Fibroblast of gingiva (primary cell): Measurements from ENCODE around the gene KRT86.
"Not testable (repeated sequence)": the region's sequence is repeated elsewhere in the genome, so short reads cannot be mapped to it uniquely, and the experiment has no call there.

Experiments used
- DNase-seq: peaks from one replicate; pipeline ENCODE4 v3.0.0-alpha.2; 2011; ENCODE audit warnings: low read depth

The KRT86 gene

DNA sequence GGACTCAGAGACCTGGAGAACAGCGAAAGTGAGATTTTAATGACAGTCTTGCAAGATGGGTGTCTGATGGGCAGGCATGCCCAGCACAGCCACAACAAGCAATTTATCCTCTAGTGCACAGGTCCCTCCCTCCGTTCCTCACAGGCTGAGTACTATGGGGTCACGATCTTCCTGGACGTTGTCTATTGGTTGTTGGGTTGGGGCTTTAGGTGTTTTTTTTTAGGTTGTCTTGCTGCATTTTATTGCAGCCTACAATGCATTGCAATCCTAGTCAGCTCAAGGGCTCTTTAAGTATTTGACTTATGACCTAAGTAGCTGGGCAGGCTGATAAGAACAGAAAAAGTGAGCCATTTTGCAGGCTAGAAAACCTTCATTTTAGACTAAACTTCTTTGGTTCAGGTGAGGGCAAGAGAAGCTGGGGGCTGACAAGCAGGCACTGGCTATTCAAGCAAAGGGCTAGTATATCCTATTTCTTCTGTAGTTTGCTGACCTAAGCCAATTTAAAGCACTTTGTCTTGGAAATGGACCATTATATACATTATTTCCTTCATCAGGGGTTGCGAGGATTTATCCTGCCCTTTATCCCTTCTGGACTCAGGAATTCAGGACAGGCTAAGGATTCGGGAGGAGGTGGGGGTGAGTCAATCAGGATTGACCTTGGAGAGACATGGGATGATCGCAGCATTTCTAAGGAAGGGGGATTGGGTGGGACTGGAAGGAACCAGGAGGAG lies 35.4 kb upstream of the KRT86 start:
- no peak for DNase-seq

DNA sequence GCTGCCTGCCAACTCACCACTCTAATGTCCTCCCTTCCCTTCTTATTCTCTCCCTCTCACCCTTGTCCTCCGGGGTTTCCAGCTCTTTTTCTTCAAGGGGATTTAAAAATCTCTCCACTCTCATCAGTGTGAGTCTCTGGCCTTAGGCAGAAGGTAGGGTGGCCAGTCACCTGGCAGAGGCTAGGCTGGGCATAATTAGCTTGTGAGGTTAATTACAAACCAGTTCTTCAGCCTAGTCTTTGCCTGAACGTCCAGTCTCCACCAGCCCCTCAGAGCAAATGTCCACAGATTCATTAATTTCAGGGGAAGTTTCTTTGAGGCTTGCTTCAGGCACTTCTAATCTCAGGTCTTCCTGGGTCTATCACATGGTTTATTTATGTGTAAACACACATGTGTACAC lies 34.7 kb upstream of the KRT86 start:
- no peak for DNase-seq

DNA sequence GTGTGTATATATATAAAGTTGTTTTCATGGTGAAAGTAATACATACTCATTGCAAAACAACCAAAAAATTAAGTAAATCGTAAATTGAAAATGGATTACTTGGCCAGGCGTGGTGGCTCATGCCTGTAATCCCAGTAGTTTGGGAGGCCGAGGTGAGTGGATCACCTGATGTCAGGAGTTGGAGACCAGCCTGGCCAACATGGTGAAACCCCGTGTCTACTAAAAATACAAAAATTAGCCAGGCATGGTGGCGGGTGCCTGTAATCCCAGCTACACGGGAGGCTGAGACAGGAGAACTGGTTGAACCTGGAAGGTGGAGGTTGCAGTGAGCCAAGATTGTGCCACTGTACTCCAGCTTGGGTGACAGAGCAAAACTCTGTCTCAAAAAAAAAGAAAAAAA lies 34.2 kb upstream of the KRT86 start:
- DNase-seq: not testable (repeated sequence)

DNA sequence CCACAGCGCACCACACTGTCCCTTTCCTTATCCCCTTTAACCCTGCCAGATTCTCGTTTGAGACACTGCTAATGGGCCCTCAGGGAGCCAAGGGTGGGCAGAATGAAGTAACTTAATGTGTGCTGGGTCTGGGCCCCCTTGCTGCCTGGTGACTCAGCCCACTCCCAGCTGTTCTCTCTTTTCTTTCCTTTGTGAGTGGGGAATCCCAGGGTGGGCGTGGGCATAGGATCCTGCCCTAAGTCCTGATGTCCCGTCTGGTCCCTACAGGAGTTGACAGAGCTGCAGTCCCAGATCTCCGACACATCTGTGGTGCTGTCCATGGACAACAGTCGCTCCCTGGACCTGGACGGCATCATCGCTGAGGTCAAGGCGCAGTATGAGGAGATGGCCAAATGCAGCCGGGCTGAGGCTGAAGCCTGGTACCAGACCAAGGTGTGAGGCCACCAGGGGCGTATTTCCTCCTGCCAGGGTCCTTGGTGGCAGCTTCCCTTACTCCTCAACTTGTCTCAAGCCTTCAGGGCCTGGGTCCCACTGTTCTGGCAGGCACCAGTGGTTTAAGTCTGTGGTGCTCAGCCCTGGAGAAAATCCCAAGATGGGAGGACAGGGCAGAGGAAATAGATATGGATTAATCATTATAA lies 33.1 kb upstream of the KRT86 start:
- DNase-seq: no peak

DNA sequence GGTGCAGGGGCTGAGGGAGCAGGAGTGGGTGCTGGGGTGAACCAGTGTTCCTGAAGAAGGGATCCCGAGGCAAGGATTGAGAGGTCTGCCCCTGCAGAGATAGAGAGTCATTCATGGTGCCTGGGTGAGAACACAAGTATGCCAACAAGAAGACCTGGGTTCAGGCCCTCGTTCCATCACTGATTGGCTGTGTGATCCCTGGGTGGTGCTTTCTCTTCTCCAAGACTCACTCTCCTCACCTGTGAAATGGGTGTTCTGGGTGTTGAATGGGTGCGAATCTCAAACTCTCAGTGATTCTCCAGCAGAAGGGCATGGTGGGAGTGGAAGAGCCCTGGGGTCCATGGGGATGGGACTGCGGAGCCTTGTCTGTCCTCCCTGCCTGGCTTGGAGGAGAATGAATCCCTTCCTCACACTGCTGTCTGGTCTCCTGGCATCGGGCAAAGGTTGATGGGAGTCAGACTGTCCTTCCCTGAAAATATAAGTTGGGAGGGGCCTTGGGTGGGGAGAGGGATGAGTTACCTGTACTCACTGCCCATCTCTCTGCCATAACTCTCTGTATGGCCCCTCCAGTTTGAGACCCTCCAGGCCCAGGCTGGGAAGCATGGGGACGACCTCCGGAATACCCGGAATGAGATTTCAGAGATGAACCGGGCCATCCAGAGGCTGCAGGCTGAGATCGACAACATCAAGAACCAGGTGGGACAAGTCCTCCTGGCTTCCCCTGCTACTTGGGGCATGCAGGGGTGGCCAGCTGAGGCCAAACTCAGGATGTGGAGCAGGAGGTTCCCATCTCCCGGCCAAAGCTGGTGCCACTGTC lies 31.8 kb upstream of the KRT86 start:
- no peak for DNase-seq

DNA sequence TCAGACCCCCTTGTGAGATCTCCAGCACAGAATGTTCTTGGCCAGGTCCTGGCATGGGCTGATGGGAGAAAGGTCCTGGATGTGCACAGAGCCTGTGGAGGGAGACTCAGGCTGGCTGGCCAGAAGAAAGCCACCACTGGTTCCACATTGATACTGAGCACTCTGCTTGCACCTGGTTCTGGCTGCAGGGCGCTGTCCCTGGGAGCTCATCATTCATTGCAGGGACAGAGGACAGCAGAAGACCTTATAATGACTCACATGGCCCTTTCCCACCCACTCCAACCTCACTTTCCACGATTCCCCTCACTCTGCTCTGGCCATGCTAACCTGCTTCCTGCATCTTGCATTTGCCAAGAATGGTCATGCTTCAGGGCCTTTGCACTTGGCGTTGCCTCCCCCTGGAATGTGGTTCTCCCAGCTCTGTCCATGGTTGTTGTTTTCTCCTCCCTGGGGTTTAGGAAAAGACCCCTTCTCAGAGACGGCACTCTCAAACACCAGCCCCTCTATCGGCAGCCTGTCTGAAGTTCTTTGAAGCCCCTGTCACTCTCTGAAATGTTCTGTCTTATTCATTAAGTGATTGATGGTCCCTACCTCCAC lies 31.1 kb upstream of the KRT86 start:
- DNase-seq: peak; percentile 57

DNA sequence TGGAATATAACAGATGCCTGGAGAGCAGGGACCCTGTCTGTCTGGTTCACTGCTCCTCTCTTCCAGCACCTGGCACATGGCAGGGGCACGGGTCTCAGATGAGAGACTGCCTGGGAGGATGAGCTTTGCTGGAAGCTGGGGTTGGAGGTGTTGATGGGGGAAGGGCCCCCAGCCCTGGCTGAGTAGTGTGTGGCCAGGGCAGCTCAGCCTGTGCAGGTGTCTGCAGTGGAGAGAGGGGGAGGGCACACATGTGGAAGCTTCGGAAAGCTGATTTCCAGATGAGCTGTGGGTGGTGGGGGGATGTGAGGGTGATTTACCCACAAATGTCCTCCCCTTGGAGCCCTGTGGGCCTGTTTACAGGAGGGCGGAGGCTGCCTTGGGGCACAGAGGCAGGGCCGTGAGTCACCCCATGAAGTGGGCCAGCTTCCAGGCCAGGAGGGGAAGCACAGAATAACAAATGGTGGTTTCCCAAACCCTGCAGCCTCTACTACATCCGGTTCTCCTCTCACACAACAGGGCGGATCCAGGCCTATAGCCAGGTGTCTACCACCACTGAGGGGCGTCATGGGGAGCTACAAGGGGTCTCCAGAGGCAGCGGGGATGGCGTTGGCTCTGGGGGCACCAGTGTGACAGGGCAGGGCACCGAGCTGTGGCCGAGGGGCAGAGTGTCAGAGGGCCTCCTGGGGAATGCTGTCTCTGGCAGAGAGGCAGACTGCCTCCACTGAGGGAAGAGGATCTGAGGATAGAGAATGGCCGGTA lies 30.4 kb upstream of the KRT86 start:
- DNase-seq: peak; percentile 87

DNA sequence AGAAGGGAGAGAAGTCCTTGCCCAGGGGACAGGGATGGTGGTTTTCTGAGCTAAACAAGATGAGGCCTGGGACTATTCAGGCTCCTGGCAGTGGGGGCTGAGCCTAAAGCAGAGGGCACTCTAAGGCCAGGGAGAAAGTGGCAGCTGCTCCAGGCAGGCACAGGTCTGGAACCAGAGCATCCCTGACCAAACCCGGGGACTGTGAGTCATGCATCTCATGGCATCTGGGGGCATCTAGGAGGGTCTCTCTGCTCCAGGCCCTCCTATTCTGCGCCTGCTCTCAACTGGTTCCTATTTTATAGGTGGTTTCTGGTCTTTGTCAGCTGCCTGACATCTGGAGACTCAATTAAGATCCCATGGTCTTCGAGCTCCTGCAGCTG lies 29.8 kb upstream of the KRT86 start:
- no peak for DNase-seq

DNA sequence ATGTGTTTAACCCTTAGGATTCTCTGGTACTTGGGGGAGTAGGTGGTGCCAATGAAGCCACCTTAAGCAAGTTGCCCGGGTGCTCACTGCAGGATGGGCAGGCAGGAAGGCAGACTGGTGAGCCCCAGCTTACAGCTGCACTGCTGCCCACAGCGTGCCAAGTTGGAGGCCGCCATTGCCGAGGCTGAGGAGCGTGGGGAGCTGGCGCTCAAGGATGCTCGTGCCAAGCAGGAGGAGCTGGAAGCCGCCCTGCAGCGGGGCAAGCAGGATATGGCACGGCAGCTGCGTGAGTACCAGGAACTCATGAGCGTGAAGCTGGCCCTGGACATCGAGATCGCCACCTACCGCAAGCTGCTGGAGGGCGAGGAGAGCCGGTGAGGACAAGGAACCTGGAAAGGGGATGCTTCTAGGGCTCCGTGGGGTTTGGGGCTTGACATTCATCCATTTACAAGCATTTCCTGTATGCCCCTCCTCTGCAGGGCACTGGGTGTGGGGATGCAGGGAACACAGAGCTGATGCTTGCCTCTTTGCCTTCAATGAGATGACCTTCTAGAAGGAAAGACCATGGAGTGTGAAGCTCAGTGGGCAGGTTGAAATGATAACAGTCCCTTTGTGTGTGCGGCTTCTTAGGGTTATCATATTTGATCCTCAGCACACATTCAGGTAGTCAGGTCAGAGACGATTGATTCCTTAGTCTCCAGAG lies 29.0 kb upstream of the KRT86 start:
- no peak for DNase-seq

DNA sequence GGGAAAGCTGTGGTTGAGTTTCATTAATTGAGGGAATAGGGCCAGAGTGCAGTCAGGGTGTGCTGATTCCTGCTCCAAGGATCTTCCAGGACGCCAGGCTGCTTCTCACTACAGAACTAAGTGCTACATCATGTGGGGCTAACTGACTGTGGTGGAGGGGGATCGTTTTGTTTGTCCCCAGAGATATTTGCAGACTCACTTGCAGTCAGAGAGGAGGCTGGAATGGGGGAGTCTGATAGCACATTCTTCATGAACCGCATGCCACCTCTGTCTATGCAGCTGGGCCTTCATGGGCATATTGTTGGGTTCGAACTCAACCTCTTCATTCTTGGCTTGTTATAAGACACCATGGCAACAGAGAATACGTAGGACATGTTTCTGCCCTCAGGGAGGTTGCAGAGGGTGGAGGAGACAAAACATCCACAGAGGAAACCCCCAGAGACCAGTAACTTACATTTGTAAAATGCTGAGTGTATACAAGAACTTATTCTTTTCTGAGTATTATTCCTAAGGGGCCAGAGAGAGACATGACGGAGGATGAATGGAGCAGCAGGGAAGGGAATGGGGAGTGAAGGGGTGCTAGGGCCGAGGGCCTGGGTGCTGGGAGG lies 28.4 kb upstream of the KRT86 start:
- DNase-seq: no peak

DNA sequence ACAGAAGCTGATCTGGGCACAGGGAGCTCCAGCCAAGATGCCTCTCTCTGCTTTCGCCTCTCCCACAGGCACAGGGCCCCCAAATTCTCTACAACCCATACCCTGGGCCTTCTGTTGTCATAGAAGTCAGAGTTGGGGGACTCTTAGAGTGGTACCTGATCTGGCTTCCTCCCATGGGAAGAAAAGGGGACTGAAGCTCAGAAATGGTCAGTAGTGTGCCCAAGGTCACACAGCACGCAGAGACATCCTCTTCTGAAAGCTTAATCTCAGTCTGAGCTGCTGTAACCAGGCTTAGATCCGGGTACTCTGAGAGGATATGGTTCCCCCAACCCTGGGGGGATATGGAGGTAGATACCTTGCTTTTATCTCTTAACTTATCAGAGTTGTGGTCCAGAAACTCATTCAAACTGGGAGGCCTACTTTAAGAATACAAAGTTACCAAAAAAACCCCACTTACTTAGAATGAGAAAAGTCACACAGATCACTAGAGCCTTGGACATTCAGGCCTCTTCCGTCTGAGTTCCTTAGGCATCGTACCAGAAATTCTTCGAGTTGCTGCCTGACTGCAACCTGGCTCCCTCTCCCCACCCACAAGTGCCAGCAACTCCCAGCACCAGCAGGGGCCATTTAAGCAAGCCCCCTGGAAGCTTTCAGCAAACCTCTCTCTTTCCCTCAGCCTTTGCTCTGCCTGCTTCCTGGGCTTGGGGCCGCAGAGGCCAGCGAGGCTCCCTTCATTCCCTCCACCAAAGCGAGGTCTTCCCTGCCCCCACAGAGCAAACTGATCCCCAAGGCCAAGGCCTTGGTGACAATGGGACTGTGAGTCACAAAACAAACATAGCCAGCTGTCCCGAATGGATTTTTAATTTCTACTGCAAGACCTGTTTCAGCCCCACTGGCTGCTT lies 27.5 kb upstream of the KRT86 start:
- no peak for DNase-seq

DNA sequence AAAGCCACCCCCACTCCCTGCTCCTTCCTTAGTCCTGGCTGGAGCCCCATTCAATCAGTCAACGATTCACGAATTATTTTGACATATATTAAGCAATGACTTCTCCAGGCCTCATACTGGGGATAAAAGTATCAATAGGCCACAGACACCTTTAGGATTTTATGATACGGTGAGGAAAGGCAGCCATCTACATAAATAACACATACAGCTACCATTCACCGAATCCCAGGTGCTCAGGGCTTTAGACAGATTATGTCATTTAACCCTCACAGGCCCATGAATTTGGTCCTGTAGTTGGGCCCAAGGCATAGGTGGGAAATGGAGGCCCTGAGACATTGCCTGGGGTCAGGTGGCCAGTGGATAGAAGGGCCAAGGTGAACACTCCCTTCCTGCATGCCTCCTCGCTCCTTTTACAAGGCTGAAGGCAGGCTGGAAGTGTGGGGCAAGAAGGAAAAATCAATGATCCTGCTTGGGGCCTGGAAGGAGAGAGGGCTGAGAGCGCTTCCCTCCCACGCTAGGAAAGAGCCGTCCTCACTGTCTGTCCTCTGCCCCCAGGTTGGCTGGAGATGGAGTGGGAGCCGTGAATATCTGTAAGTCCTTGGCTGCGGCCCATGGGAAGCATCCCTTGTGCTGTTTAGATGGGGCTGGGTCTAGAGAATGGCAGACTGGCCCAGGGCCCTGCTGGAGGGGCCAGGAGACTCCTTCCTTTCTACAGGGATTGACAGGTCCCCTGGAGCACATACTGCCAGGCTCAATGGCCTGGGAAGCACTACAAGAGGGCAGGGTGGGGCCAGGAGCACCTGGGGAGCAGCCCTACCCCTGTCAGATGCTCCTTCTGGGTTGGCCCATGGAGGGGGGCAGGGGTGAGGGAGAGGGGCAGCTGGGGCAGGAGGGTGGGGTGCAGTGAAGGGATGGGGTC lies 26.6 kb upstream of the KRT86 start:
- DNase-seq: no peak

DNA sequence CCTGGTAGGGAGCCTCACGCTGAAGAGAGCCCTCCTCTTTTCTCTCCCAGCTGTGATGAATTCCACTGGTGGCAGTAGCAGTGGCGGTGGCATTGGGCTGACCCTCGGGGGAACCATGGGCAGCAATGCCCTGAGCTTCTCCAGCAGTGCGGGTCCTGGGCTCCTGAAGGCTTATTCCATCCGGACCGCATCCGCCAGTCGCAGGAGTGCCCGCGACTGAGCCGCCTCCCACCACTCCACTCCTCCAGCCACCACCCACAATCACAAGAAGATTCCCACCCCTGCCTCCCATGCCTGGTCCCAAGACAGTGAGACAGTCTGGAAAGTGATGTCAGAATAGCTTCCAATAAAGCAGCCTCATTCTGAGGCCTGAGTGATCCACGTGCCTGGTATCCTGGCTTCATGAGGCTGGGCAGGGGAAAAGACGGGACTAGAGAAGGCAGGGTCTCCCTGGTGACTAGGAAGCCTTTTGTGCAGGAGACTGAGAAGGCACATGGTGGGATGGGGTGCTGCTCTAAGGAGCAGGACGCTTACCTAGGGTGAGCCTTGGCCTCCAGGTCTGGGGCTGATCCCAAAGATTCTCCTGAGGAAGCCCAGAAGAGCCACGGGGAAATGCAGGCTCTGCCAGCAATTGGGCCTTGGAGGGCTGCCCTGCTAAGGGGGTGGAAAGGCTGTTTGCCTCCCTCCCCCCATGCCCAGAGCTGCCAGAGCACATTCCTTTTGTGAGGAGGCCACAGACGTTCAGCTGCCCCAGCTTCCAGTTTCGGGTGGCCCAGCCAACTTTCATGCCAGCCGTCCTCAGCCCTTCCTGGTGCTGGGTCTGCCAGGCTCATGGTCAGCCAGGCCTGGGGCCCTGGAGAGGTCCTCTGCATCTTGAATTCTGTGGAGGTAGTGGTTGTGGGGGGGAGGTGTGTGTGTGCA lies 25.6 kb upstream of the KRT86 start:
- DNase-seq: peak; percentile 65

DNA sequence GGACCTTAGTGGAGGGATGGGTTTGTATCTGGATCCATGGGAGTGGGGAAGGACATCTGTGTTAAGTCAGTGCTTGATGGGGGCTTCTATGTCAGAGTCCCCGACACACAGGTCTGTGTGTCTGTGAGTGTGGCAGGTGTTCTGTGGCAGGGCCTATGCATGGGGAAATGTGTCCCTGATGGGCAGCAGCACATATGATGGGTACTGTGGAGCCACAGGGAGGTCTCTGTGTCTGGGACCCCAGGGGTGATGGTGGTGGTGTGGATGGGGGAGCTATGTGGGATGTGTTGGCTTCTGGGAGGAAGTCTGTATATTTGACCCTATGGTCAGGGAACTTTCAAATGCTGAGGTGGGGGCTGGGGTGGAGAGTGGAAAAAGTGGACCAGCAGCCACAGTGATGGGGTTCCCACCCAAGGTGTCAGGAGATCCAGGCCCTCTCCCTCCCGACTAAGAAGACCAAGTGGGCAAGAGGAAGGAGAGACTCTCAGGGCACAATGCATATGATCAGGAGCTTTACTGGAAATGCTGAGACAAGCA lies 24.9 kb upstream of the KRT86 start:
- no peak for DNase-seq

DNA sequence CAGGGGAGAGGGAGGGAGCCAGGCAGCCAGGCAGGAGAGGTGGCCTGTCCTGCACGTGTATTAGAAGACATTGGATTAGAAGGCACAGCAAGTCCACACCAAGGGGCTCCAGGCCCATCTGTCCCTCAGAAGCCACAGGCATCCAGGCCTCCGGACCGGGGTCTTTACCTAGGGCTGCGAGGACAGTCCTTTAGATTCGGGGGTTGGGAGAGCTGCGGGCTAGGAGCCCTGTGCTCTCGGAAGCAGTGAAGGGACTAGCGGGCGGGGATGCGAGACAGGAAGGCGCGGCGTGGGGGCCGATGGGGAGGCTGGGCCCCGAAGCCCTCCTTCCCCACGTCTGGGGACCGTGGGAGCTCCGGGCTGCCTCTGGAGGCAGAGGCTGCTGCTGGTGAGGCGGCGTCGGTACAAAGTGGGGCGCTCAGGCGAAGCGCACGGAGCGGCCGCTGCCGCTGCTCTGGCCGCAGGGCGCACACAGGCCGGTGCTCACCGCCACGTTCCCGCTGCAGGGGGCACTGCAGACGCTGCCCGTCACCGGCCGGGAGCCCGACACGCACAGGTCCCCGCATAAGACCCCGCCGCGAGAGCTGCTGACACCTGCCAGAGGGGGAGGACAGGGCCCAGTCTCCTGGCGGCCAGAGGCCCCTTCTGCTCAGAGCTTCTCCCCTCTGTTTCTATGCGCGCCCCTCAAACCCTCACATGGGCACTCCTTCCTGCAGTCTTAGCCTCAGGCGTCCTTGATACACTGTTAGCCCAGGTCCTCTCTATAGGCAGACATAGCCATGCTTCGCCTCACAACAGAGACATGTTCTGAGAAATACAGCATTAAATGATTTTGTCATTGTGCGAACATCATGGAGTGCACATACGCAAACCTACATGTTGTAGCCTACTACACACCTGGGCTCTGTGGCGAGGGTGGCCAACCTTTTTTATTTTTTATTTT lies 24.1 kb upstream of the KRT86 start:
- no peak for DNase-seq

DNA sequence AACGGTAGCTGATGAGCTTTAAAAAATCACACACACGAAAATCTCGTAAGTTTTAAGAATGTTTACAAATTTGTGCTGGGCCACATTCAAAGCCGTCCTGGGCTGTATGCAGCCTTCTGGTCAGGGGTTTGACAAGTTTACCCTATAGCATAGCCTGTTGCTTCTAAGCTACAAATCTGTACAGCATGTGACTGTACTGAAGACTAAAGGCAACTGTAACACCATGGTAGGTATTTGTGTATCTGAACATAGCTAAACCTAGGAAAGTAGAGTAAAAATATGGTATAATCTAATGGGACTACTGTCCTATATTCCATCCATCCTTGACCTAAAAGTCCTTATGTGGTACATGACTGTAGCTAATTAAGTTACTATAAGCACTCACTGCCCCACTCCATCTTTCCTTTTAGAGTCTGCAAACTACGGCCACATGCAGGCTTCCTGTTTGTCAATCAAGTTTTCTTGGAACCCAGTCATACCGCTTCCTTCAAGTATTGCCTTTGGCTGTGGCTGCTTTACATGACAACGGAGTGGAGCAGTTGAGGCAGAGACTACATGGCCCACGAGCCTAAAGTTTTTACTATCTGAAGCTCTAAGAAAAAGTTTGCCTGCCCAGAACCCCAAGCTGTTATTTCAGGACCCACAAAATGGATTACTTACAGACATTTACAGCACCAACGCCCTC lies 22.9 kb upstream of the KRT86 start:
- DNase-seq: no peak
